ENCODE measurements around the gene HNRNPA2B1.

GRCh38 chr7:26185131-26185843, 15.3 kb downstream of the HNRNPA2B1 start:
- TF ChIP-seq, protein P1, sequence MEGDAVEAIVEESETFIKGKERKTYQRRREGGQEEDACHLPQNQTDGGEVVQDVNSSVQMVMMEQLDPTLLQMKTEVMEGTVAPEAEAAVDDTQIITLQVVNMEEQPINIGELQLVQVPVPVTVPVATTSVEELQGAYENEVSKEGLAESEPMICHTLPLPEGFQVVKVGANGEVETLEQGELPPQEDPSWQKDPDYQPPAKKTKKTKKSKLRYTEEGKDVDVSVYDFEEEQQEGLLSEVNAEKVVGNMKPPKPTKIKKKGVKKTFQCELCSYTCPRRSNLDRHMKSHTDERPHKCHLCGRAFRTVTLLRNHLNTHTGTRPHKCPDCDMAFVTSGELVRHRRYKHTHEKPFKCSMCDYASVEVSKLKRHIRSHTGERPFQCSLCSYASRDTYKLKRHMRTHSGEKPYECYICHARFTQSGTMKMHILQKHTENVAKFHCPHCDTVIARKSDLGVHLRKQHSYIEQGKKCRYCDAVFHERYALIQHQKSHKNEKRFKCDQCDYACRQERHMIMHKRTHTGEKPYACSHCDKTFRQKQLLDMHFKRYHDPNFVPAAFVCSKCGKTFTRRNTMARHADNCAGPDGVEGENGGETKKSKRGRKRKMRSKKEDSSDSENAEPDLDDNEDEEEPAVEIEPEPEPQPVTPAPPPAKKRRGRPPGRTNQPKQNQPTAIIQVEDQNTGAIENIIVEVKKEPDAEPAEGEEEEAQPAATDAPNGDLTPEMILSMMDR (IDR thresholded peaks at IDR 0.05) = no peak
- TF ChIP-seq EZH2 (IDR thresholded peaks at IDR 0.05; ENCODE audit: borderline replicate concordance, insufficient read depth, low read depth, low read length, poor library complexity, severe bottlenecking) = no peak

All from B cell (primary cell).